ENCODE results near the gene BLCAP. TPM values are rescaled to one million over a fixed set of nuclear protein-coding genes. Genes with fewer than 3 reads are reported as not detected.

Gene BLCAP
- total and polyA plus RNA-seq, 2 donors (not counting 3 experiments of a cell fraction or from before 2014, with no cell fraction given), result 90.3 to 196 TPM

- no TSS peak for BruUV-seq (replicated peaks)
- no peaks in the 10 kb centered on the region for H3K36me3 ChIP-seq (ENCODE audit: control insufficient read depth in 2 of 2, extremely low read depth in 1 of 2, insufficient read depth in 2 of 2, low read length in 2 of 2)
- no peaks in the 10 kb centered on the region for H3K9me1 ChIP-seq (replicated peaks; ENCODE audit: control insufficient read depth, extremely low read depth, insufficient read depth, low read length)
- intact Hi-C loops (cut with micrococcal nuclease), result loop anchor here (2.0 kb wide), 1 partner anchor 426 kb away; no protein-coding TSS in a partner anchor
- no peaks in the 10 kb centered on the region for H3K9me3 ChIP-seq (replicated peaks; ENCODE audit: control insufficient read depth, insufficient read depth, low read length)
- H2AFZ ChIP-seq (ENCODE audit: low read depth, low read length), result no peak overlapping the region
- H3K27me3 ChIP-seq (ENCODE audit: control insufficient read depth in 2 of 2, insufficient read depth in 2 of 2, low read length in 2 of 2), result peaks cover 12 to 22% of the 10 kb centered on the region in 2 experiments
- no peak overlapping the region for H3K4me2 ChIP-seq (ENCODE audit: insufficient read depth, low read length)
- no peak overlapping the region for H3K27ac ChIP-seq (ENCODE audit: insufficient read depth, low read depth, low read length)
- no peaks in the 10 kb centered on the region for H4K20me1 ChIP-seq (replicated peaks; ENCODE audit: control insufficient read depth, extremely low read depth, insufficient read depth, low read length)
- CTCF ChIA-PET, result interaction anchor here (0.9 to 3.3 kb wide), 10 partner anchors 10 to 843 kb away, joined by 3 to 37 read pairs (median 8); no protein-coding TSS in a partner anchor
- H3K4me3 ChIP-seq (replicated peaks in 1 of 3; ENCODE audit: insufficient read depth in 1 of 3, low read depth in 1 of 3, low read length in 3 of 3), result no peak overlapping the region
- dilution Hi-C loops (cut with MboI; ENCODE audit: extremely low pct_ligation_motif_present, low sequenced_read_pairs), result no loop called here
- TF ChIP-seq JUN (IDR thresholded peaks at IDR 0.05; ENCODE audit: borderline replicate concordance, insufficient read depth, insufficient read length, low read depth), result no peak
- TF ChIP-seq MYC (IDR thresholded peaks at IDR 0.05; ENCODE audit: low read depth, low read length), result no peak
- no peak for TF ChIP-seq POLR2A (IDR thresholded peaks at IDR 0.05; ENCODE audit: low read depth, low read length)
- TF ChIP-seq MAX (IDR thresholded peaks at IDR 0.05; ENCODE audit: insufficient read depth, insufficient read length), result no peak
- no peak for TF ChIP-seq CTCF (IDR thresholded peaks at IDR 0.05; ENCODE audit: extremely low read depth in 1 of 2, insufficient read depth in 1 of 2, low read depth in 1 of 2, low read length in 2 of 2)
- no peak for TF ChIP-seq FOS (IDR thresholded peaks at IDR 0.05; ENCODE audit: borderline replicate concordance, insufficient read depth, low read length)
- TF ChIP-seq POLR2AphosphoS5 (IDR thresholded peaks at IDR 0.05; ENCODE audit: insufficient read depth, low read depth, low read length), result no peak
- no peak for TF ChIP-seq EZH2 (IDR thresholded peaks at IDR 0.05; ENCODE audit: borderline replicate concordance, low read depth, low read length, severe bottlenecking)
- FAIRE-seq (no peak), DNase-seq (ENCODE audit: low read depth, low spot score) (no peak)
- H3K9ac ChIP-seq (replicated peaks; ENCODE audit: extremely low read depth, insufficient read depth, low read length), result no peak overlapping the region
- no peaks in the 10 kb centered on the region for H3K4me1 ChIP-seq (ENCODE audit: control insufficient read depth, extremely low read depth, insufficient read depth, low read length)
- POLR2A ChIA-PET, result no interaction called here
- H3K79me2 ChIP-seq (ENCODE audit: control insufficient read depth, insufficient read depth, low read length), result no peaks in the 10 kb centered on the region
Measured at GRCh38 chr20:37565134-37565811, 37.6 kb upstream of the BLCAP start.
